B cell (primary cell): ENCODE measurements around the gene ATF3.

Source experiments
- EZH2 ChIP-seq: IDR thresholded peaks from 2 replicates; pipeline ENCODE4 v1.6.1; 2012; ENCODE audit warnings: borderline replicate concordance, low read depth, mild to moderate bottlenecking, moderate library complexity, low read length; ENCODE audit not compliant: insufficient read depth, poor library complexity, severe bottlenecking
- TF ChIP-seq, protein P1 (sequence below): fragments of 200-600 bp; IDR thresholded peaks from one replicate; pipeline ENCODE4 v1.8.0; 2022; ENCODE audit warnings: antibody characterized with exemption, mild to moderate bottlenecking

GRCh38 chr1:212621949-212622305 lies 13.4 kb downstream of the ATF3 start:
- TF ChIP-seq, protein P1, sequence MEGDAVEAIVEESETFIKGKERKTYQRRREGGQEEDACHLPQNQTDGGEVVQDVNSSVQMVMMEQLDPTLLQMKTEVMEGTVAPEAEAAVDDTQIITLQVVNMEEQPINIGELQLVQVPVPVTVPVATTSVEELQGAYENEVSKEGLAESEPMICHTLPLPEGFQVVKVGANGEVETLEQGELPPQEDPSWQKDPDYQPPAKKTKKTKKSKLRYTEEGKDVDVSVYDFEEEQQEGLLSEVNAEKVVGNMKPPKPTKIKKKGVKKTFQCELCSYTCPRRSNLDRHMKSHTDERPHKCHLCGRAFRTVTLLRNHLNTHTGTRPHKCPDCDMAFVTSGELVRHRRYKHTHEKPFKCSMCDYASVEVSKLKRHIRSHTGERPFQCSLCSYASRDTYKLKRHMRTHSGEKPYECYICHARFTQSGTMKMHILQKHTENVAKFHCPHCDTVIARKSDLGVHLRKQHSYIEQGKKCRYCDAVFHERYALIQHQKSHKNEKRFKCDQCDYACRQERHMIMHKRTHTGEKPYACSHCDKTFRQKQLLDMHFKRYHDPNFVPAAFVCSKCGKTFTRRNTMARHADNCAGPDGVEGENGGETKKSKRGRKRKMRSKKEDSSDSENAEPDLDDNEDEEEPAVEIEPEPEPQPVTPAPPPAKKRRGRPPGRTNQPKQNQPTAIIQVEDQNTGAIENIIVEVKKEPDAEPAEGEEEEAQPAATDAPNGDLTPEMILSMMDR = no peak
- TF ChIP-seq EZH2 = no peak
